HUDEP-2 (cell line): Measurements from ENCODE around the gene RBFOX2.
"Not testable (repeated sequence)": the region's sequence is repeated elsewhere in the genome, so short reads cannot be mapped to it uniquely, and the experiment has no call there.

Source experiments
- DNase-seq, 76 experiments: peaks; one replicate each; lab custom pipeline; 2025; ENCODE audit not compliant: unreplicated experiment in 76 of 76; lab: John Stamatoyannopoulos, UW

The RBFOX2 gene

DNA sequence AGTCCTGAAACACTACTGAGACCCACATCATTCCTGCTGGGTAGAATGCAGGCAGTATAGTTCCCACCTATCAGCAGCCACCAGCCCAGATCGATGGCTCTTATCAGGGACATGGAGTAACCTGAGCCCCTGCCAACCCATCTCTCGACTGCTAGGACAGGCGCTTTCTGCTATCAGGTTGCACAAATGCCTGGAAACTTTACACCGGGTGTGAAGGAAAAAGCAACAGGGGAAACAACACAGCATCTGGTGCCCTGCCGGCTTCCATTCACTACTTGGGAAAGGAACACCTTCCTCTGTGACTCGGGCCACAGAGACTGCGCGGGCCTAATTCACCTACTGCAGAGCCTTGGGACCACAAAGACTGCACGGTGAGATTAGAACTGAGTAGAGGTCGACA lies 18.5 kb downstream of the RBFOX2 start:
- DNase-seq = peak in 5 of 76 experiments; percentile 1 to 5 (median 2)

- DNase-seq = no peak
These were observed 19.5 kb downstream of the RBFOX2 start for GRCh38 chr22:36009085-36009484.

DNA sequence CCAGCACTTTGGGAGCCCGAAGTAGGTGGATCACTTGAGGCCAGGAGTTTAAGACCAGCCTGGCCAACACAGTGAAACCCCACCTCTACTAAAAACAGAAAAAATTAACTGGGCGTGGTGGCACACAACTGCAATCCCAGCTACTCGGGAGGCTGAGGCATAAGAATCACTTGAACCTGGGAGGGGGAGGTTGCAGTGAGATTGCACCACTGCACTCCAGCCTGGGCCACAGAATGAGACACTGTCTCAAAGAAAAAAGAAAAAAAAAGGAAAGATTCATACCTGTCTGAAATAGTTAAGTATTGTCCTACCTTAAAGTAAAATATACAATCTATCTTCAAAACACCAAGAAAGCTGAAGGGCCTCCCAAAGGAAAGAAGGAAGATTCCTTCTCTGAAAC lies 20.1 kb downstream of the RBFOX2 start:
- no peak for DNase-seq

GRCh38 chr22:36008131-36008530 lies 20.5 kb downstream of the RBFOX2 start:
- no peak for DNase-seq

- DNase-seq = no peak
These were observed 24.5 kb downstream of the RBFOX2 start for GRCh38 chr22:36003972-36004674.

GRCh38 chr22:36002718-36003260 lies 25.8 kb downstream of the RBFOX2 start:
- no peak for DNase-seq

- DNase-seq = no peak
These were observed 26.5 kb downstream of the RBFOX2 start for GRCh38 chr22:36002084-36002483.

- peak in 1 of 76 experiments; percentile 1 for DNase-seq
These were observed 29.9 kb downstream of the RBFOX2 start for GRCh38 chr22:35998748-35999147.

GRCh38 chr22:35997438-35997837 lies 31.2 kb downstream of the RBFOX2 start:
- DNase-seq = no peak

GRCh38 chr22:35996596-35996995 lies 32.0 kb downstream of the RBFOX2 start:
- no peak for DNase-seq

DNA sequence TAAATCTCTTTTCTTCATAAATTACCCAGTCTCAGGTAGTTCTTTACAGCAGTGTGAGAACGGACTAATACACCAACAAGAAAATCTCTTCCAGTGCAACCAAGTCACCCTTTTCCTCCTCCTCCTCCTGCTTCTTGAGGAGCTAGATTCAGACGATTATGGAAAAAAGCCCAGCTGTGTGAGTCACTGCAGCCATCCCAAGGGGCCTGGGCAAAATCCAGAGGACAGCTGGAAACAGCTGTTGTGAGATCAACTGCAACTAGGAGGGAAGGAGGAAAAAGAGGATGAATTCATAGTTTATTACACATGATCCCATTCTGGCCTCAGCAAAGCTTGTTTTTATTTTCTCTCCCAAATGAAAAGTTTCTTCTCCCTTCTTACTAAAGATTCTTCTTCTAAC lies 32.9 kb downstream of the RBFOX2 start:
- no peak for DNase-seq

- DNase-seq = no peak
These were observed 33.3 kb downstream of the RBFOX2 start for GRCh38 chr22:35995348-35995747.

DNA sequence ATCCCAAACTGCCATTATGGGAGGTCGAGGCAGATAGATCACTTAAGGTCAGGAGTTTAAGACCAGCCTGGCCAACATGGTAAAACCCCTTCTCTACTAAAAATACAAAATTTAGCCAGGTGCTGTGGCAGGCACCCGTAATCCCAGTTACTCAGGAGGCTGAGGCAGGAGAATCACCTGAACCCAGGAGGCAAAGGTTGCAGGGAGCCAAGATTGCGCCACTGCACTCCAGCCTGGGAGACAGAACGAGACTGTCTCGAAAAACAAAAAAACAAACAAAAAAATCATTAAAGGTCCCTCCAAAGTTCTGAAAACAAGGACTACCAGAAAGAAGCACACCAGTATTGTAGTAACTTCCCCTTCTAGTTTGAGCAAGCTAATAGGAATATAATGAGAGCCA lies 34.9 kb downstream of the RBFOX2 start:
- not testable (repeated sequence) for DNase-seq

DNA sequence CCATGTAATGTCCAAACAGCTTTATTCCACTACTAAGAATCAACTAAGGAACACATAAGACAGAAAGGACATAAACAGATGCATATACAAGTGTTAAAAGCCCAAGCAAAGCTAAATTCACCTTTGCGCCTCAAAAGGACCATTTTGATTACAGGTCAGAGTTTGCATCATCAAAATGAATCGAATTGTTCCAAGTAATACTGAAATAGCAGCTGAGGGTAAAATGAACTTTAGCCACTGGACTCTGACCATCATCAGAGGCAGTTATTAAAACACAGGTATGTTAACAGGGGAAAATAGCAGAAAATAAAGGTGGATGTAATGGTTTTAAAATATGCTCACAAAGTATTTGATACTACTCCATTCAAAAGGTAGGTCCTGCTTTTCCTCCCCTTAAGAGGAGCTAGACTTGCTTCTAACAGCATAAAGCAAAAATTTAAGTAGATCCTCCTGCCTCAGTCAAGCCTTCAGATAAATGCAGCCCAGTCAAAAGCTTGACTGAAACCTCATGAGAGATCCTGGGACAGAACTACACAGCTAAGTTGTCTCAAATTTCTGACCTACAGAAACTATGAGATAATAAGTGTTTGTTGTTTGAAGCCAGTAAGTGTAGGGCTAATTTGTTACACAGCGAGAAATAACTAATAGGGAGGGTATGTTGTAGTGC lies 35.4 kb downstream of the RBFOX2 start:
- DNase-seq = no peak

GRCh38 chr22:35991168-35991567 lies 37.5 kb downstream of the RBFOX2 start:
- DNase-seq = no peak

DNA sequence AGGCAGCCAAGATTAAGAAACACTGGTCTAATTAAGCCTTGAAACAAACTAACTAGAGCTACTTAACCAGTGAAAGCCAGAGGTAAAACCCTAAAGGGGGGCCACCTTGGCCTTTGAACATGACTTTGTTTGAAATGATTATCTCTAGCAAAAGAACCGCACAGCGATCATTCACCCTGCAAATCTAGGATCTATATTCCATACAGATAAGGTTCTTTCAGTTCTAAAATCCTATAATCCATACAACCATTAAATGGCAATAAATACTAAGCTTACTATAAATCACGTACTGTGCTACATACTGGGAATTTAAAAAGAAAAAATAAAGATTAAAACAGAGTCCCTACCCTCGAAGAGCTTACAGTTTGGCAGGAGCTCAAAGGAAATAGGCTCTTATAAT lies 40.6 kb downstream of the RBFOX2 start:
- DNase-seq = no peak

DNA sequence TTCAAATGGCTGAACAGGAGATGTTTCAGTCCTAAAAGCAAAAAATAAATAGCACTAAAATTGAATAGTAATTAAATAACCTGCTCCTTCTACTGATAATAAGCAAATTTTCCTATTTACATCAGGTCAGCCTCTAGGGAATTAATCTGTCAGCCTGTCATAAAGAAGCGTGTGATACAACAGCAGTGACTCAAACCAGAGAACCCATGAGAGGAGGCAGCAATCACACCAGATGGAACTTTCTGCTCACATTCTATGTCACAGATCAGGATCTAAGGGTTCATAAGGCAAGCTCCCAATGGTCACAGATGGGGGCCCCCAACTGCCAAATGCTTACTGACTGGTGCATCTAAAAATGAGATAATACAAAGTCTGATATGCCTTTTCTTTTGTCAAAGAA lies 41.1 kb downstream of the RBFOX2 start:
- DNase-seq = no peak

GRCh38 chr22:35986088-35986487 lies 42.5 kb downstream of the RBFOX2 start:
- no peak for DNase-seq

DNA sequence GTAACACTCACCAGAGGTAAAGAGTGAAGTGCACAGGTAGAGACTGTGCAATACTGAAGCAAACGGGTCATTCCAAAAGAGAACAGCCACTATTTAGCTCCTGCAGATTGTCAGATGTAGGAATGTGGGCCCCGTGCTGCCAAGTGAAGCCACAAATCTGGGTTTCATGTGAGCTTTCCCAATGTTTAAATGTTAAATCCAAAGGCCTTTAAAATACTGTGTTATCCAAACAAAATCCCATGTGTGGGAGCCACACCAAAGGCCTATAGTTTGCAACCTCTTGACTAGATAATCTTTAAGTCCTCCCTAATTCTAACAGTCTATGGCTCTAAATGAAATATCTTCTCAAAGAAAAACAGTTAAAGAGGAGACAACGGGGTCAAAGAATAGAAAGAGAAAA lies 43.3 kb downstream of the RBFOX2 start:
- no peak for DNase-seq

- DNase-seq = no peak
These were observed 44.1 kb downstream of the RBFOX2 start for GRCh38 chr22:35984183-35985175.

DNA sequence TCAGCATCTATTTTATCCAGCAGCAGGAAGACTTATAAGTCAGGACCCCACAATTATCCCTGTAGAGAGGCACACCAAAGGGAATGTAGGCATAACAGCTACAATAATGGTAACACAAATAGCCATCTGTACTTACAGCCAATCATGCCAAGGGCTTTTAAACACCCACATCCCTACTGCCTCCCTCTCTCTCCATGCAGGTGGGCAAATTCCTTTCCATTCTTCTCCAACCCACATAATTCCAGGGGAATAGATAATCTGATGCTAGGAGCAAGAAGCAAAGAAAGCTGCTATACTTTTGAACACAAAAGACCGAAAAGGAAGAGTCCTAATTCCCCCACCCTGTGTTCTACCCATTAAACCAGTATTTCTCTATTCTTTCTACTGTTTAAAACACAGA lies 46.7 kb downstream of the RBFOX2 start:
- DNase-seq = no peak
